Measurements from ENCODE around the gene RAB5B. TPM values are rescaled to one million over a fixed set of nuclear protein-coding genes. Genes with fewer than 3 reads are reported as not detected.

RAB5B gene
- total RNA-seq, 1 experiment from 2014 or later = 55.0 TPM

DNA sequence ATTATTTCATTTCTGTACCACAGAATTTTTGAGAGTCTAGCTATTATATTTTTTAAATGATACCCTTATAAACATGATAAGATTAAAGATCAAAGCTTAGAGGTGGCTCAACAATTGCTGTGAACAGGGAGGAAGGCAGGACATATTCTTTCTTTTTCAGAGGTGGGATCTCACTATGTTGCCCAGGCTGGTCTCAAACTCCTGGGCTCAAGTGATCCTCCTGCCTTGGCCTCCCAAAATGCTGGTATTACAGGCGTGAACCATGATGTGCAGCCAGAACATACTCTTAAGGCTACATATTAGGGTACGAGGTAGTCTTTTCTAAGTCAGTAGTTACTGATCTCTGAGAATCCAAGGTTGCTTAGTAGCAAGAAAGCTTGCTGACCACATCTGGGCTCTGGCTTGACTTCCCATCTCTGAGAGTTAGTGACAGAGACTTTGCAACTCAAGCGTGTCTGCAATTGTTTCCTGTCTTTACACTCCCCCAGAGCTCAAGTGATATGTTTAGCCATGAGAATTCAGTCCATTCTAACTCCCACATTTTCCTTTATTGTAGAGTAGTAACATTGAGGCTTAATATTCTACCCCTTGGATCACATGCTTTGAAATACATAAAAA, 8.6 kb downstream of the RAB5B start:
- ChIA-PET CTCF (interaction anchor here (0.5 to 1.5 kb wide), 3 partner anchors 14 to 55 kb away, joined by 4 to 6 read pairs (median 5); partner anchors contain the start of gene SUOX), POLR2A (interaction anchor here (3.3 kb wide), 1 partner anchor 8 kb away, joined by 12 read pairs; the partner anchor contains the start of gene RAB5B)
- Mint-ChIP-seq H3K27me3 (ENCODE audit: low read depth) (no peaks in the 10 kb centered on the region), H3K36me3 (peaks cover 36% of the 10 kb centered on the region), H3K4me1 (no peaks in the 10 kb centered on the region), H3K9me3 (no peaks in the 10 kb centered on the region), H3K27ac (no peak overlapping the region; the same call in 1 of the 2 replicates), H3K4me3 (no peak overlapping the region)
- TF ChIP-seq NFYB (CRISPR knock-in tag; conservative IDR thresholded peaks at IDR 0.05; ENCODE audit: low read depth) = no peak
- TF ChIP-seq ZNF121 (CRISPR knock-in tag; IDR thresholded peaks at IDR 0.05) = peak; percentile 76
- TF ChIP-seq, protein P1, sequence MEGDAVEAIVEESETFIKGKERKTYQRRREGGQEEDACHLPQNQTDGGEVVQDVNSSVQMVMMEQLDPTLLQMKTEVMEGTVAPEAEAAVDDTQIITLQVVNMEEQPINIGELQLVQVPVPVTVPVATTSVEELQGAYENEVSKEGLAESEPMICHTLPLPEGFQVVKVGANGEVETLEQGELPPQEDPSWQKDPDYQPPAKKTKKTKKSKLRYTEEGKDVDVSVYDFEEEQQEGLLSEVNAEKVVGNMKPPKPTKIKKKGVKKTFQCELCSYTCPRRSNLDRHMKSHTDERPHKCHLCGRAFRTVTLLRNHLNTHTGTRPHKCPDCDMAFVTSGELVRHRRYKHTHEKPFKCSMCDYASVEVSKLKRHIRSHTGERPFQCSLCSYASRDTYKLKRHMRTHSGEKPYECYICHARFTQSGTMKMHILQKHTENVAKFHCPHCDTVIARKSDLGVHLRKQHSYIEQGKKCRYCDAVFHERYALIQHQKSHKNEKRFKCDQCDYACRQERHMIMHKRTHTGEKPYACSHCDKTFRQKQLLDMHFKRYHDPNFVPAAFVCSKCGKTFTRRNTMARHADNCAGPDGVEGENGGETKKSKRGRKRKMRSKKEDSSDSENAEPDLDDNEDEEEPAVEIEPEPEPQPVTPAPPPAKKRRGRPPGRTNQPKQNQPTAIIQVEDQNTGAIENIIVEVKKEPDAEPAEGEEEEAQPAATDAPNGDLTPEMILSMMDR (IDR thresholded peaks at IDR 0.05) = no peak
- TF ChIP-seq, protein P2, sequence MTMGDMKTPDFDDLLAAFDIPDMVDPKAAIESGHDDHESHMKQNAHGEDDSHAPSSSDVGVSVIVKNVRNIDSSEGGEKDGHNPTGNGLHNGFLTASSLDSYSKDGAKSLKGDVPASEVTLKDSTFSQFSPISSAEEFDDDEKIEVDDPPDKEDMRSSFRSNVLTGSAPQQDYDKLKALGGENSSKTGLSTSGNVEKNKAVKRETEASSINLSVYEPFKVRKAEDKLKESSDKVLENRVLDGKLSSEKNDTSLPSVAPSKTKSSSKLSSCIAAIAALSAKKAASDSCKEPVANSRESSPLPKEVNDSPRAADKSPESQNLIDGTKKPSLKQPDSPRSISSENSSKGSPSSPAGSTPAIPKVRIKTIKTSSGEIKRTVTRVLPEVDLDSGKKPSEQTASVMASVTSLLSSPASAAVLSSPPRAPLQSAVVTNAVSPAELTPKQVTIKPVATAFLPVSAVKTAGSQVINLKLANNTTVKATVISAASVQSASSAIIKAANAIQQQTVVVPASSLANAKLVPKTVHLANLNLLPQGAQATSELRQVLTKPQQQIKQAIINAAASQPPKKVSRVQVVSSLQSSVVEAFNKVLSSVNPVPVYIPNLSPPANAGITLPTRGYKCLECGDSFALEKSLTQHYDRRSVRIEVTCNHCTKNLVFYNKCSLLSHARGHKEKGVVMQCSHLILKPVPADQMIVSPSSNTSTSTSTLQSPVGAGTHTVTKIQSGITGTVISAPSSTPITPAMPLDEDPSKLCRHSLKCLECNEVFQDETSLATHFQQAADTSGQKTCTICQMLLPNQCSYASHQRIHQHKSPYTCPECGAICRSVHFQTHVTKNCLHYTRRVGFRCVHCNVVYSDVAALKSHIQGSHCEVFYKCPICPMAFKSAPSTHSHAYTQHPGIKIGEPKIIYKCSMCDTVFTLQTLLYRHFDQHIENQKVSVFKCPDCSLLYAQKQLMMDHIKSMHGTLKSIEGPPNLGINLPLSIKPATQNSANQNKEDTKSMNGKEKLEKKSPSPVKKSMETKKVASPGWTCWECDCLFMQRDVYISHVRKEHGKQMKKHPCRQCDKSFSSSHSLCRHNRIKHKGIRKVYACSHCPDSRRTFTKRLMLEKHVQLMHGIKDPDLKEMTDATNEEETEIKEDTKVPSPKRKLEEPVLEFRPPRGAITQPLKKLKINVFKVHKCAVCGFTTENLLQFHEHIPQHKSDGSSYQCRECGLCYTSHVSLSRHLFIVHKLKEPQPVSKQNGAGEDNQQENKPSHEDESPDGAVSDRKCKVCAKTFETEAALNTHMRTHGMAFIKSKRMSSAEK (CRISPR knock-in tag; IDR thresholded peaks at IDR 0.05; ENCODE audit: borderline replicate concordance) = no peak
- TF ChIP-seq ATF1 (CRISPR knock-in tag; IDR thresholded peaks at IDR 0.05) = no peak
- ATAC-seq (no peak), DNase-seq (ENCODE audit: low spot score) (no peak)

- Mint-ChIP-seq H3K36me3 (peaks cover 35% of the 10 kb centered on the region), H3K4me1 (no peaks in the 10 kb centered on the region), H3K9me3 (no peaks in the 10 kb centered on the region), H3K4me3 (no peak overlapping the region), H3K27me3 (ENCODE audit: low read depth) (no peaks in the 10 kb centered on the region), H3K27ac (no peak overlapping the region)
- DNase-seq (ENCODE audit: low spot score) = no peak
- CTCF ChIA-PET = interaction anchor here (1.2 to 1.3 kb wide), 2 partner anchors 13 kb away, joined by 3 to 5 read pairs; no protein-coding TSS in a partner anchor
- POLR2A ChIA-PET = interaction anchor here (3.3 kb wide), 1 partner anchor 9 kb away, joined by 12 read pairs; the partner anchor contains the start of gene RAB5B
- ATAC-seq = no peak
- TF ChIP-seq SMAD4 (CRISPR knock-in tag; IDR thresholded peaks at IDR 0.05) (no peak), OVOL2 (CRISPR knock-in tag; IDR thresholded peaks at IDR 0.05; ENCODE audit: borderline replicate concordance) (no peak), NR3C1 (CRISPR knock-in tag; conservative IDR thresholded peaks at IDR 0.05; ENCODE audit: low read depth) (no peak), ZNF671 (CRISPR knock-in tag; IDR thresholded peaks at IDR 0.05) (no peak), ESRRA (CRISPR knock-in tag; IDR thresholded peaks at IDR 0.05; ENCODE audit: borderline replicate concordance) (no peak), CDX4 (CRISPR knock-in tag; IDR thresholded peaks at IDR 0.05; ENCODE audit: borderline replicate concordance) (no peak), ZNF232 (CRISPR knock-in tag; IDR thresholded peaks at IDR 0.05) (no peak), JUN (CRISPR knock-in tag; IDR thresholded peaks at IDR 0.05) (no peak), FOXJ3 (CRISPR knock-in tag; IDR thresholded peaks at IDR 0.05; ENCODE audit: borderline replicate concordance) (no peak)
- TF ChIP-seq, protein P3, sequence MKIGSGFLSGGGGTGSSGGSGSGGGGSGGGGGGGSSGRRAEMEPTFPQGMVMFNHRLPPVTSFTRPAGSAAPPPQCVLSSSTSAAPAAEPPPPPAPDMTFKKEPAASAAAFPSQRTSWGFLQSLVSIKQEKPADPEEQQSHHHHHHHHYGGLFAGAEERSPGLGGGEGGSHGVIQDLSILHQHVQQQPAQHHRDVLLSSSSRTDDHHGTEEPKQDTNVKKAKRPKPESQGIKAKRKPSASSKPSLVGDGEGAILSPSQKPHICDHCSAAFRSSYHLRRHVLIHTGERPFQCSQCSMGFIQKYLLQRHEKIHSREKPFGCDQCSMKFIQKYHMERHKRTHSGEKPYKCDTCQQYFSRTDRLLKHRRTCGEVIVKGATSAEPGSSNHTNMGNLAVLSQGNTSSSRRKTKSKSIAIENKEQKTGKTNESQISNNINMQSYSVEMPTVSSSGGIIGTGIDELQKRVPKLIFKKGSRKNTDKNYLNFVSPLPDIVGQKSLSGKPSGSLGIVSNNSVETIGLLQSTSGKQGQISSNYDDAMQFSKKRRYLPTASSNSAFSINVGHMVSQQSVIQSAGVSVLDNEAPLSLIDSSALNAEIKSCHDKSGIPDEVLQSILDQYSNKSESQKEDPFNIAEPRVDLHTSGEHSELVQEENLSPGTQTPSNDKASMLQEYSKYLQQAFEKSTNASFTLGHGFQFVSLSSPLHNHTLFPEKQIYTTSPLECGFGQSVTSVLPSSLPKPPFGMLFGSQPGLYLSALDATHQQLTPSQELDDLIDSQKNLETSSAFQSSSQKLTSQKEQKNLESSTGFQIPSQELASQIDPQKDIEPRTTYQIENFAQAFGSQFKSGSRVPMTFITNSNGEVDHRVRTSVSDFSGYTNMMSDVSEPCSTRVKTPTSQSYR (CRISPR knock-in tag; IDR thresholded peaks at IDR 0.05) = no peak
- TF ChIP-seq, protein P1 (IDR thresholded peaks at IDR 0.05) = no peak
- TF ChIP-seq, protein P4, sequence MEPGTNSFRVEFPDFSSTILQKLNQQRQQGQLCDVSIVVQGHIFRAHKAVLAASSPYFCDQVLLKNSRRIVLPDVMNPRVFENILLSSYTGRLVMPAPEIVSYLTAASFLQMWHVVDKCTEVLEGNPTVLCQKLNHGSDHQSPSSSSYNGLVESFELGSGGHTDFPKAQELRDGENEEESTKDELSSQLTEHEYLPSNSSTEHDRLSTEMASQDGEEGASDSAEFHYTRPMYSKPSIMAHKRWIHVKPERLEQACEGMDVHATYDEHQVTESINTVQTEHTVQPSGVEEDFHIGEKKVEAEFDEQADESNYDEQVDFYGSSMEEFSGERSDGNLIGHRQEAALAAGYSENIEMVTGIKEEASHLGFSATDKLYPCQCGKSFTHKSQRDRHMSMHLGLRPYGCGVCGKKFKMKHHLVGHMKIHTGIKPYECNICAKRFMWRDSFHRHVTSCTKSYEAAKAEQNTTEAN (CRISPR knock-in tag; IDR thresholded peaks at IDR 0.05) = no peak
- TF ChIP-seq, protein P5, sequence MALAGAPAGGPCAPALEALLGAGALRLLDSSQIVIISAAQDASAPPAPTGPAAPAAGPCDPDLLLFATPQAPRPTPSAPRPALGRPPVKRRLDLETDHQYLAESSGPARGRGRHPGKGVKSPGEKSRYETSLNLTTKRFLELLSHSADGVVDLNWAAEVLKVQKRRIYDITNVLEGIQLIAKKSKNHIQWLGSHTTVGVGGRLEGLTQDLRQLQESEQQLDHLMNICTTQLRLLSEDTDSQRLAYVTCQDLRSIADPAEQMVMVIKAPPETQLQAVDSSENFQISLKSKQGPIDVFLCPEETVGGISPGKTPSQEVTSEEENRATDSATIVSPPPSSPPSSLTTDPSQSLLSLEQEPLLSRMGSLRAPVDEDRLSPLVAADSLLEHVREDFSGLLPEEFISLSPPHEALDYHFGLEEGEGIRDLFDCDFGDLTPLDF (CRISPR knock-in tag; IDR thresholded peaks at IDR 0.05) = no peak
Observed at GRCh38 chr12:55983232-55983842, 9.5 kb downstream of the RAB5B start.

All from WTC11 (cell line).